Stimulated activated naive CD8-positive, alpha-beta T cell treated with anti-CD3 and anti-CD28 coated beads, Interleukin-15, amount 100 ng/mL, for 72 hours (primary cell): ENCODE measurements around the gene ZNF620.
"Not testable (repeated sequence)": the region's sequence is repeated elsewhere in the genome, so short reads cannot be mapped to it uniquely, and the experiment has no call there.

ENCODE experiments used
- ATAC-seq: fragments of 150-1000 bp; cut with Tn5 transposase; 2 replicates; pipeline ENCODE4 v1.10.0; 2021; ENCODE audit warnings: mild to moderate bottlenecking, moderate library complexity
- DNase-seq, 2 donors: peaks; one replicate each; pipeline ENCODE4 v3.0.0; 2021 to 2022
- H3K27ac Mint-ChIP-seq, 2 donors: one replicate each; pipeline ENCODE4 v1.8.0; 2022; ENCODE audit warnings: mild to moderate bottlenecking in 2 of 2, mixed read lengths in 2 of 2, moderate library complexity in 2 of 2
- H3K27me3 Mint-ChIP-seq: one replicate; pipeline ENCODE4 v1.8.0; 2022; ENCODE audit warnings: mixed read lengths
- H3K4me1 Mint-ChIP-seq: one replicate; pipeline ENCODE4 v1.8.0; 2022; ENCODE audit warnings: mild to moderate bottlenecking, mixed read lengths
- H3K4me3 Mint-ChIP-seq, 2 donors: one replicate each; pipeline ENCODE4 v1.8.0; 2022; ENCODE audit warnings: mild to moderate bottlenecking in 2 of 2, mixed read lengths in 2 of 2, moderate library complexity in 1 of 2
- H3K9me3 Mint-ChIP-seq, 2 donors: one replicate each; pipeline ENCODE4 v1.8.0; 2022; ENCODE audit warnings: mixed read lengths in 2 of 2

Gene ZNF620

DNA sequence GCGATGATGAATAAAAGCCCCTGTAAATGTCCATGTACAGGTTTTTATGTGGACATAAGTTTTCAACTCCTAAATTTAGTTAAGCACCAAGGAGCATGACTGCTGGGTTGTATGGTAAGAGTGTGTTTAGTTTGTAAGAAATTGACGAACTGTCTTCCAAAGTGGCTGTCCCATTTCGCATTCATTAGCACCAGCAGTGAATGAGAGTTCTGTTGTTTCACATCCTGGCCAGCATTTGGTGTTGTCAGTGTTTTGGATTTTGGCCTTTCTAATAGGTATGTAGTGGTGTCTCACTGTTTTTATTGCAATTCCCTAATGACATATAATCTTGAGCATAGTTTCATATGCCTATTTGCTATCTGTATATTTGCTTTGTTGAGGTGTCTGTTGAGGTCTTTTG lies 22.6 kb downstream of the ZNF620 start:
- Mint-ChIP-seq H3K27ac (no peak overlapping the region), H3K4me3 (no peak overlapping the region)
- no peak for DNase-seq

DNA sequence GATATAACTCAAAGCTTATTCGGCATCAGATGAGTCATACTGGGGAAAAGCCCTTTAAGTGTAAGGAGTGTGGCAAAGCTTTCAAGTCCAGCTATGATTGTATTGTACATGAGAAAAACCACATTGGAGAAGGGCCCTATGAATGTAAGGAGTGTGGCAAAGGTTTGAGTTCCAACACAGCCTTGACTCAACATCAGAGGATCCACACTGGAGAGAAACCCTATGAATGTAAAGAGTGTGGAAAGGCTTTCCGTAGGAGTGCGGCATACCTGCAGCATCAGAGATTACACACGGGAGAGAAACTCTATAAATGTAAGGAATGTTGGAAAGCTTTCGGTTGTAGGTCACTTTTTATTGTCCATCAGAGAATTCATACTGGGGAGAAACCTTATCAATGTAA lies 26.4 kb downstream of the ZNF620 start:
- Mint-ChIP-seq H3K4me1 (peaks cover 11% of the 10 kb centered on the region), H3K4me3 (no peak overlapping the region), H3K27me3 (no peaks in the 10 kb centered on the region), H3K27ac (no peak overlapping the region), H3K9me3 (peaks cover 12 to 29% of the 10 kb centered on the region in 2 donors)
- no peak for DNase-seq
- no peak for ATAC-seq

More for the DNA sequence above, 22.6 kb downstream of the ZNF620 start:
- no peak for ATAC-seq
- Mint-ChIP-seq H3K4me1 (peaks cover 35% of the 10 kb centered on the region), H3K27me3 (no peaks in the 10 kb centered on the region), H3K9me3 (peaks cover 12 to 23% of the 10 kb centered on the region in 2 donors)

DNA sequence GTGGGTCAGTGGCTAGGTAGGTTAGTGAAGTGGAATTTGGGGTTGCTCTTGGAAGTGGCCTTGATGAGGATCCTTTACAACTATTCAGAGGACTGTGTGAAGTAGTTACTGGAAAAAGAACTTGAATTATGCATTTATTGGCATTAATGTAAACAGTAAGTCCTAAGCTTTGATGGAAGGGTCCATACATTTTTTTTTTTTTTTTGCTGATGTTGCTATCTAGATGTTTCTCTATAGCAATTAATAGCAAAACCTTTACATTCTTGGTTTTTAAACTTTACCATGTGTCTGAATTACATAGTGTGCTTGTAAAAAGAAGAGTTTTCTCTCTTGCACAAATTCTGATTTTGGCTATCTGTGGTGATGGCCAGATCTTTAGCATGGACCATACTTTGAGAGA lies 28.4 kb downstream of the ZNF620 start:
- H3K4me3 Mint-ChIP-seq = no peak overlapping the region
- no peaks in the 10 kb centered on the region for H3K27me3 Mint-ChIP-seq
- peaks cover 16 to 42% of the 10 kb centered on the region in 2 donors for H3K9me3 Mint-ChIP-seq
- ATAC-seq = no peak
- no peak for DNase-seq
- peaks cover 5% of the 10 kb centered on the region for H3K4me1 Mint-ChIP-seq
- H3K27ac Mint-ChIP-seq = no peak overlapping the region

DNA sequence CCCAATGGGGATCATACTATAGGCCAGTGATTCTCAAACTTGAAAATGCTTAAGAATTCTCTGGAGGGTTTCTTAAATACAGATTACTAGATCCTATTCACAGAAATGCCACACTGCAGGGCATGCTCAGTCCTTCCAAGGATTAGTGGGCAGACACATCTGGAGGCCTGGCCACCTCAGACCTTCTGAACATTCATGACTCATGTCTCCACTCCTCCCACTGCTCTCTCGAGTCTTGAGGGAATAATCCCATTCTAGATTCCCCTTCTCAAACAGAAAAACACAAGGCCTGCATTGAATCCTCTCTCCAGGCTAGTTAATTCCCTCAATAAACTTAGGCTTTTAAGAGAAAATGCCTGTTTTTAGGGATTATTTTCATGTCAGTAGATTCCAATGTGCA lies 41.0 kb downstream of the ZNF620 start:
- ATAC-seq (no peak), DNase-seq (no peak)
- H3K4me1 Mint-ChIP-seq = no peaks in the 10 kb centered on the region
- H3K27me3 Mint-ChIP-seq = peaks cover 5% of the 10 kb centered on the region
- H3K27ac Mint-ChIP-seq = no peak overlapping the region
- H3K4me3 Mint-ChIP-seq = no peak overlapping the region
- H3K9me3 Mint-ChIP-seq = peaks cover 5 to 8% of the 10 kb centered on the region in 2 donors

DNA sequence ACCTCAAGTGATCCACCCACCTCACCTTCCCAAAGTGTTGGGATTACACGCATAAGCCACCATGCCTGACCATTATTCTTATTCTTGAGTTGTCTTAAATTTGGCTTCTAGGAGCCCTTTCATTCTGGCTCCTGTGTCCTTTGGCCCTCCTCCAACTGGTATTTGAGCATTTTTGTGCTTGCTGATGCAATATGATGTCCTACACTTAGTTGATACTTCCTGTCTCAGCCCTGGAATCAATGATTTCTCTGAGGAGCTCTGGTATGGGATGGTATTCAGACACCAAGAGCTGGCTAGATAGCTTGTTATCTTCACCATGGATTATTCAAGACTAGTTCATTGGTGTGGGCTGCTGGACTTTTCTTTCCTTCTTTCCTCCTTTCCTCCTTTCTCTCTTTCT lies 44.3 kb downstream of the ZNF620 start:
- Mint-ChIP-seq H3K27ac (peak overlapping the region; percentile 42 to 84), H3K27me3 (peaks cover 5% of the 10 kb centered on the region), H3K4me1 (no peaks in the 10 kb centered on the region), H3K4me3 (no peak overlapping the region), H3K9me3 (peaks cover 5 to 8% of the 10 kb centered on the region in 2 donors)
- ATAC-seq = no peak
- DNase-seq = no peak

DNA sequence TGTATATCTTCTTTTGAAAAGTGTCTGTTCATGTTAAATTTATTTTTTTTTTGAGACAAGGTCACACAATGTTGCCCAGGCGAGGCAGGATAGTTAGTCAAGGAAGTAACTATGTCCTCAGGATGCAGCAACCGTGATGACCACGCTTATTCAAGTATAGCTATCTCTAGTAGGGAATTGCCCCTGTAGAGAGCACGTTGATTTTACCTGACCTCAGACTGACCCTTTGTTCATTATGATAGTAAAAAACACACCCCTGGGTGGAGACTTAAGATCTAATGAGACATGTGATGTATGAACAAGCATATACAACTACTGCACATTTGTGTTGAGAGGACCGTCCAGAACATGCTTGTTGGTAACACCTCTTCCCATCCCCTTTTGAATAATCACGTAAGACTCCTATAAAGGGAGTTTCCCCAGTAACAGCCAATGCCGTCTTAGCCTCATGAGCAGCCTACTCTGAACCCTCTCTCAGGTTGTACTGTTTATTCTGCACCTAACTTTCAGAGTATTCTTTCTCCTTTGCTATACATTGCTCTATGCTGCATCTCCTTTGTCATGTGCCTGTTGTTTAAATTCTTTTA lies 51.8 kb downstream of the ZNF620 start:
- no peak for DNase-seq
- H3K27me3 Mint-ChIP-seq = no peaks in the 10 kb centered on the region
- H3K9me3 Mint-ChIP-seq = no peaks in the 10 kb centered on the region
- H3K27ac Mint-ChIP-seq = no peak overlapping the region
- H3K4me3 Mint-ChIP-seq = no peak overlapping the region
- no peak for ATAC-seq
- H3K4me1 Mint-ChIP-seq = no peaks in the 10 kb centered on the region

DNA sequence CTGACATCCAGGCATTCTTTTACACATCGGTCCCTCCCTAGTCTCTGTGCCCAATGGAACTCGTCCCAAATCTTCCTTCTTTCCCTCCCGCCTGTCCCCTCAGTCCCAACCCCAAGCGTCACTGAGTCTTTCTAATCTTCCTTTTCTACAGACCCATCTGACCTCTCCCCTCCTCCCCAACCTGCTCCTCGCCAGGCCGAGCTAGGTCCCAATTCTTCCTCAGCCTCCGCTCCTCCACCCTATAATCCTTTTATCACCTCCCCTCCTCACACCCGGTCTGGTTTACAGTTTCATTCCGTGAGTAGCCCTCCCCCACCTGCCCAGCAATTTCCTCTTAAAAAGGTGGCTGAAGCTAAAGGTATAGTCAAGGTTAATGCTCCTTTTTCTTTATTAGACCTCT lies 56.6 kb downstream of the ZNF620 start:
- not testable (repeated sequence) for H3K9me3 Mint-ChIP-seq, H3K4me1 Mint-ChIP-seq, ATAC-seq, H3K27ac Mint-ChIP-seq, H3K4me3 Mint-ChIP-seq, H3K27me3 Mint-ChIP-seq, DNase-seq

DNA sequence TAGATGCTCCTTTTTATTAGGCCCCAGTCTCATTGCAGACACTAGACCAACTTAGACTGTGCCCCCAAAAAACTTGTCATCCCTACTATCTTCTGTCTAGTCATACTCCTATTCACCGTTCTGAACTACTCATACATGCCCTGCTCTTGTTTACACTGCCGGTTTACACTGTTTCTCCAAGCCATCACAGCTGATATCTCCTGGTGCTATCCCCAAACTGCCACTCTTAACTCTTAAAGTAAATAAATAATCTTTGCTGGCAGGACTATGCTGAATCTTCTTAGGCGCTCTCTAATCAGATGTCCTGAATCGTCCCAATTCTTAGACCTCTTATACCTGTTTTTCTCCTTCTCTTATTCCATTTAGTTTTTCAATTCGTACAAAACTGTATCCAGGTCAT lies 59.8 kb downstream of the ZNF620 start:
- not testable (repeated sequence) for H3K4me1 Mint-ChIP-seq, H3K27me3 Mint-ChIP-seq, H3K9me3 Mint-ChIP-seq, ATAC-seq, H3K4me3 Mint-ChIP-seq, DNase-seq
- H3K27ac Mint-ChIP-seq = peak overlapping the region in 1 of 2 donors; percentile 23

DNA sequence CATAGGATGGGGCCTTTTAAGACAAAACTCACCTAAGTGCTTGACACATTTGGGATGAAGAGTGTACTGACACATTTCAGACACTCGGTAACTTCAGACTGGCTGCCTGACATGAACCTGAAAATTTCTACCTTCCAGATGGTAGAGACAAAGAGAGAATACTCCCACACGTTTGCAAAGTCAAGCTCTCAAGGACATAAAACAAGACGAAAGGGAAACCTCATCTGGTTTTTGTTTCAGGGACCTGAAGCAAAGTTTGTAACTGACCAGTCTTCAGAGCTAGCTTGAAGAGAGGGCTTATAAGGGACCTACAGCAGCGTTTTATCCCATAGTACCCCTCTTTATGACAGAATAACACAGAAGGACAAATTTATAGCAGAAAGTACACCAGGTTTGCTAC lies 60.9 kb downstream of the ZNF620 start:
- Mint-ChIP-seq H3K27me3 (no peaks in the 10 kb centered on the region), H3K4me1 (no peaks in the 10 kb centered on the region), H3K4me3 (no peak overlapping the region), H3K27ac (no peak overlapping the region), H3K9me3 (no peaks in the 10 kb centered on the region)
- no peak for DNase-seq
- ATAC-seq = no peak
